OCI-LY7 (cell line): ENCODE measurements around the gene ZNRF3.

ENCODE experiments used
- CTCF ChIP-seq: fragments of 200-600 bp; sonication (generic); conservative IDR thresholded peaks from 2 replicates; pipeline ENCODE4 v1.5.1; 2014; ENCODE audit warnings: mild to moderate bottlenecking, antibody characterized with exemption, low read length, moderate library complexity, mixed read lengths
- EZH2phosphoT487 ChIP-seq: fragments of 200-600 bp; sonication (generic); IDR thresholded peaks from 2 replicates; pipeline ENCODE4 v1.6.1; 2018; ENCODE audit warnings: low read depth, borderline replicate concordance, mild to moderate bottlenecking, mixed run types, antibody characterized with exemption, low read length, moderate library complexity, mixed read lengths

DNA sequence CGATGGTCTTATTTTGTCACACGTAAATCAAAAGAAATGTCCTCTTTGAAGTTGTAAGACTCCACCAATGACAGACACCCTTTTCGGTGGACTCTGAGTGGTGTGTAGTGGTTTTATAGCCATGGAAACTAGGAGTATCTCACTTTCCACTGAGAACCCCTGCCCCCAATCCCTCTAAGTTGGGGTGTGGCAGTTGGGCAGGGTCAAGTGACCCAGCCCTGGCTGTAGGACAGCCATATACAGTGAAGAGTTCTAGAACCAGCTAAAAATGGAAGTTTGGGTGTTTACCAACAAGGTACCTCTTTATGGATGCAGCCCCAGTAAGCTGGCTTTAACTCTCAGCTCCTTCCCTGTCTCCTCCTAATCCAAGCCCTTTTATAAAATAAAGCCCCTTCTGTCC lies 173.1 kb downstream of the ZNRF3 start:
- TF ChIP-seq CTCF (no peak), EZH2phosphoT487 (no peak)
